ENCODE measurements around the gene CCNL2. TPM values are rescaled to one million over a fixed set of nuclear protein-coding genes. Genes with fewer than 3 reads are reported as not detected.
A peak's percentile ranks its signal among the peaks of the same experiment; 100 is the strongest.
"Not testable (repeated sequence)": the region's sequence is repeated elsewhere in the genome, so short reads cannot be mapped to it uniquely, and the experiment has no call there.

Gene CCNL2
- polyA plus RNA-seq, 2 of the 4 experiments (the other 2 are of a cell fraction) = 85.5 to 111 TPM

DNA sequence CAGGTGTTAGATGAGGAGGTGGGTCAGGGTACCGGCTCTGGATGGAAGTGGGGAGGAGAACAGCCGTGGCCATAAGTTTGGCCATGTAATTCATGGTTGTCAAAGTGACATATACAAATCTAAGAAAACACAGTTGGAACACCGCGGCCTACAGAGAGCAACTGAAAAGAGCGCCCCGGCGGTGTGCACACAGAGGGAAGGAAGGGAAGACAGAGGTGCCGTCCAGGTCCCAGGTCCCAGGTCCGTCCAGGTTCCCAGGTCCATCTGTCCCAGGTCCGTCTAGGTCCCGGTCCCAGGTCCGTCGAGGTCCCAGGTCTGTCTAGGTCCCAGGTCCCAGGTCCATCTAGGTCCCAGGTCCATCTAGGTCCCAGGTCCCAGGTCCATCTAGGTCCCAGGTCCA is 12.5 kb upstream of the CCNL2 start:
- ATAC-seq (no peak), FAIRE-seq (no peak), DNase-seq (ENCODE audit: low read depth in 1 of 2, low spot score in 1 of 2) (no peak)
- POLR2A ChIA-PET = no interaction called here
- CTCF ChIA-PET = no interaction called here
- no peak overlapping the region for H3K4me3 ChIP-seq
- WGBS (ENCODE audit: missing lambda C conversion rate) = 94% methylated on average over 11 of the region's 13 CpGs
- H3K4me1 ChIP-seq = peaks cover 14% of the 10 kb centered on the region
- no peak overlapping the region for H3K27ac ChIP-seq
- H3K4me2 ChIP-seq = no peak overlapping the region
- TF ChIP-seq PHF8 (IDR thresholded peaks at IDR 0.05; ENCODE audit: borderline replicate concordance, low read depth) (no peak), CHD2 (IDR thresholded peaks at IDR 0.05; ENCODE audit: low read length, partially characterized antibody) (no peak), ZNF302 (CRISPR knock-in tag; IDR thresholded peaks at IDR 0.05) (no peak)
- no peaks in the 10 kb centered on the region for H3K9me3 ChIP-seq

DNA sequence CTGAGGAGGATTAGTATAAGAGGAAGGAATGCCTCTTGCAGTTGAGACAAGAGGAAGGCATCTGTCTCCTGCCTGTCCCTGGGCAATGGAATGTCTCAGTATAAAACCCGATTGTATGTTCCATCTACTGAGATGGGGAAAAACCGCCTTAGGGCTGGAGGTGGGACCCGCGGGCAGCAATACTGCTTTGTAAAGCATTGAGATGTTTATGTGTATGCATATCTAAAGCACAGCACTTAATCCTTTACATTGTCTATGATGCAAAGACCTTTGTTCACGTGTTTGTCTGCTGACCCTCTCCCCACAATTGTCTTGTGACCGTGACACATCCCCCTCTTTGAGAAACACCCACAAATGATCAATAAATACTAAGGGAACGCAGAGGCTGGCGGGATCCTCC is 11.1 kb upstream of the CCNL2 start:
- POLR2A ChIA-PET = interaction anchor here (1.1 kb wide), 1 partner anchor 11 kb away, joined by 3 read pairs; the partner anchor contains the start of gene CCNL2
- CTCF ChIA-PET = interaction anchor here (1.8 kb wide), 1 partner anchor 95 kb away, joined by 5 read pairs; no protein-coding TSS in a partner anchor
- ATAC-seq; H3K9me3 ChIP-seq; H3K4me2 ChIP-seq; FAIRE-seq; H3K4me3 ChIP-seq; H3K27ac ChIP-seq; DNase-seq (ENCODE audit: low read depth in 1 of 2, low spot score in 1 of 2): not testable (repeated sequence)
- peaks cover 22% of the 10 kb centered on the region for H3K4me1 ChIP-seq
- WGBS (ENCODE audit: missing lambda C conversion rate) = 78% methylated on average over 8 of the region's 8 CpGs

DNA sequence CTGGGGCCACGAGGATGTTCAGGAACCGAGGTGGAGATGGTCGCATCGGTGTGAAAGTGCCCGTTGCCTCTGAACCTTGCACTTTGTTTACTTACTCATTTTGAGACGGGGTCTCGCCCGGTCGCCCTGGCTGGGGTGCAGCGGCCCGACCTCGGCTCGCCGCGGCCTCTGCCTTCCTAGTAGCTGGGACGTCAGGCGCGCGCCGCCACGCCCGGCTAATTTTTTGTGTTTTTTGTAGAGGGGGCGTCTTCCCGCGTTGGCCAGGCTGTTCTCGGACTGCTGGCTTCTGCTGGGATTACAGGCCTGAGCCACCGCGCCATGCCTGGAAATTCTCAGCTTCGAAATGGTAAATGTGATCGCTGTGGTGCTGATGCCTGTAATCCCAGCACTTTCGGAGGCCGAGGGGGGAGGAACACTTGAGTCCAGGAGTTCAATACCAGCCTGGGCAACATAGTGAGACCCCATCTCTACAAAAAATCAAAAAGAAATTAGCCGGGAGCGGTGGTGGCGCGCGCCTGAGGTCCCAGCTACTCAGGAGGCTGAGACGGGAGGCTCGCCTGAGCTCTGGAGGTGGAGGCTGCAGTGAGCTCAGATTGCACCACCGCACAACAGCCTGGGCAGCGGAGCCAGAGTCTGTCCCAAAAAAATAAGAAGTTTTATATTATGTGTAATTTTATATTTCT is 8.6 kb upstream of the CCNL2 start:
- ATAC-seq (peak; percentile 54 to 66), DNase-seq (ENCODE audit: low read depth in 1 of 2, low spot score in 1 of 2) (peak in 1 of 2 experiments; percentile 42), FAIRE-seq (no peak)
- 14% methylated on average over 36 of the region's 41 CpGs for WGBS (ENCODE audit: missing lambda C conversion rate)
- CTCF ChIA-PET = interaction anchor here (0.5 to 3.8 kb wide), 4 partner anchors 34 to 496 kb away, joined by 3 to 21 read pairs (median 7); no protein-coding TSS in a partner anchor
- H3K4me3 ChIP-seq = peak overlapping the region; percentile 69
- no peaks in the 10 kb centered on the region for H3K9me3 ChIP-seq
- H3K4me1 ChIP-seq = peaks cover 22% of the 10 kb centered on the region
- POLR2A ChIA-PET = interaction anchor here (0.6 to 2.3 kb wide), 6 partner anchors 9 to 416 kb away, joined by 3 to 12 read pairs (median 4); partner anchors contain the start of genes AURKAIP1 and CCNL2
- H3K4me2 ChIP-seq = peak overlapping the region; percentile 93
- H3K27ac ChIP-seq = peak overlapping the region; percentile 88 to 100
- TF ChIP-seq JUNB (IDR thresholded peaks at IDR 0.05) = no peak
- no peak for TF ChIP-seq RAD21 (conservative IDR thresholded peaks at IDR 0.05 in 1 of 2, IDR thresholded peaks at IDR 0.05 in 1 of 2)
- no peak for TF ChIP-seq HDAC2 (IDR thresholded peaks at IDR 0.05)
- TF ChIP-seq TFCP2L1 (CRISPR knock-in tag; IDR thresholded peaks at IDR 0.05) = no peak
- no peak for TF ChIP-seq FOSL2 (IDR thresholded peaks at IDR 0.05)
- no peak for TF ChIP-seq FOSL2 (CRISPR knock-in tag; IDR thresholded peaks at IDR 0.05)
- no peak for TF ChIP-seq MYC (IDR thresholded peaks at IDR 0.05; ENCODE audit: borderline replicate concordance, low read length)
- no peak for TF ChIP-seq ZSCAN20 (CRISPR knock-in tag; IDR thresholded peaks at IDR 0.05)
- TF ChIP-seq, protein P1, sequence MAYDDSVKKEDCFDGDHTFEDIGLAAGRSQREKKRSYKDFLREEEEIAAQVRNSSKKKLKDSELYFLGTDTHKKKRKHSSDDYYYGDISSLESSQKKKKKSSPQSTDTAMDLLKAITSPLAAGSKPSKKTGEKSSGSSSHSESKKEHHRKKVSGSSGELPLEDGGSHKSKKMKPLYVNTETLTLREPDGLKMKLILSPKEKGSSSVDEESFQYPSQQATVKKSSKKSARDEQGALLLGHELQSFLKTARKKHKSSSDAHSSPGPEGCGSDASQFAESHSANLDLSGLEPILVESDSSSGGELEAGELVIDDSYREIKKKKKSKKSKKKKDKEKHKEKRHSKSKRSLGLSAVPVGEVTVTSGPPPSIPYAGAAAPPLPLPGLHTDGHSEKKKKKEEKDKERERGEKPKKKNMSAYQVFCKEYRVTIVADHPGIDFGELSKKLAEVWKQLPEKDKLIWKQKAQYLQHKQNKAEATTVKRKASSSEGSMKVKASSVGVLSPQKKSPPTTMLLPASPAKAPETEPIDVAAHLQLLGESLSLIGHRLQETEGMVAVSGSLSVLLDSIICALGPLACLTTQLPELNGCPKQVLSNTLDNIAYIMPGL (CRISPR knock-in tag; IDR thresholded peaks at IDR 0.05; ENCODE audit: borderline replicate concordance) = no peak
- TF ChIP-seq, protein P2, sequence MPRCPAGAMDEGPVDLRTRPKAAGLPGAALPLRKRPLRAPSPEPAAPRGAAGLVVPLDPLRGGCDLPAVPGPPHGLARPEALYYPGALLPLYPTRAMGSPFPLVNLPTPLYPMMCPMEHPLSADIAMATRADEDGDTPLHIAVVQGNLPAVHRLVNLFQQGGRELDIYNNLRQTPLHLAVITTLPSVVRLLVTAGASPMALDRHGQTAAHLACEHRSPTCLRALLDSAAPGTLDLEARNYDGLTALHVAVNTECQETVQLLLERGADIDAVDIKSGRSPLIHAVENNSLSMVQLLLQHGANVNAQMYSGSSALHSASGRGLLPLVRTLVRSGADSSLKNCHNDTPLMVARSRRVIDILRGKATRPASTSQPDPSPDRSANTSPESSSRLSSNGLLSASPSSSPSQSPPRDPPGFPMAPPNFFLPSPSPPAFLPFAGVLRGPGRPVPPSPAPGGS (IDR thresholded peaks at IDR 0.05) = no peak
- no peak for TF ChIP-seq CBX8 (IDR thresholded peaks at IDR 0.05)
- TF ChIP-seq HOXB5 (CRISPR knock-in tag; IDR thresholded peaks at IDR 0.05) = no peak
- TF ChIP-seq CHD2 (IDR thresholded peaks at IDR 0.05; ENCODE audit: low read length, partially characterized antibody) = no peak
